Measurements from ENCODE around the gene HOXA10. TPM values are rescaled to one million over a fixed set of nuclear protein-coding genes. Genes with fewer than 3 reads are reported as not detected.

The HOXA10 gene
- total and polyA plus RNA-seq, 9 donors, result 0.25 to 2.8 (median 0.91) TPM; not detected in 1

GRCh38 chr7:27139334-27140125 lies 34.6 kb downstream of the HOXA10 start:
- Histone ChIP-seq H3K4me1 (ENCODE audit: insufficient read depth) (peaks cover 1% of the 10 kb centered on the region), H3K9me3 (no peaks in the 10 kb centered on the region), H3K4me3 (peak overlapping the region; percentile 24), H3K27ac (no peak overlapping the region), H3K36me3 (no peaks in the 10 kb centered on the region), H3K27me3 (no peaks in the 10 kb centered on the region)
- TF ChIP-seq CTCF (IDR thresholded peaks at IDR 0.05), result no peak
- no peak for TF ChIP-seq POLR2A (IDR thresholded peaks at IDR 0.05)
- no peak for TF ChIP-seq EP300 (IDR thresholded peaks at IDR 0.05)
- intact Hi-C loops (cut with DNase I), result loop anchor here in 3 of 4 donors (5.0 kb wide), 2 partner anchors 282 to 287 kb away; no protein-coding TSS in a partner anchor
- DNase-seq, result no peak
- WGBS, 3 donors, result 32 to 52% (median 36%) methylated on average over 51 to 53 of the region's 53 CpGs

- WGBS, 3 donors, result 65 to 87% (median 68%) methylated on average over 11 of the region's 11 CpGs
- no peak for DNase-seq
- Histone ChIP-seq H3K27ac (no peak overlapping the region), H3K4me1 (ENCODE audit: insufficient read depth) (peaks cover 1% of the 10 kb centered on the region), H3K36me3 (no peaks in the 10 kb centered on the region), H3K9me3 (no peaks in the 10 kb centered on the region), H3K4me3 (peak overlapping the region; percentile 24), H3K27me3 (no peaks in the 10 kb centered on the region)
- intact Hi-C loops (cut with DNase I), result no loop called here
- no peak for TF ChIP-seq POLR2A (IDR thresholded peaks at IDR 0.05)
- no peak for TF ChIP-seq EP300 (IDR thresholded peaks at IDR 0.05)
- TF ChIP-seq CTCF (IDR thresholded peaks at IDR 0.05), result no peak
Measured at GRCh38 chr7:27138985-27139333, 35.2 kb downstream of the HOXA10 start.

GRCh38 chr7:27138472-27138871 lies 35.6 kb downstream of the HOXA10 start:
- WGBS, 3 donors, result 95 to 97% (median 95%) methylated on average over 1 of the region's 1 CpG
- Histone ChIP-seq H3K36me3 (no peaks in the 10 kb centered on the region), H3K27ac (no peak overlapping the region), H3K4me3 (no peak overlapping the region), H3K27me3 (no peaks in the 10 kb centered on the region), H3K4me1 (ENCODE audit: insufficient read depth) (no peaks in the 10 kb centered on the region), H3K9me3 (no peaks in the 10 kb centered on the region)
- no peak for DNase-seq
- intact Hi-C loops (cut with DNase I), result no loop called here
- TF ChIP-seq EP300 (IDR thresholded peaks at IDR 0.05), result no peak

- Histone ChIP-seq H3K9me3 (no peaks in the 10 kb centered on the region), H3K4me1 (ENCODE audit: insufficient read depth) (no peaks in the 10 kb centered on the region), H3K27ac (no peak overlapping the region), H3K27me3 (no peaks in the 10 kb centered on the region), H3K4me3 (no peak overlapping the region), H3K36me3 (no peaks in the 10 kb centered on the region)
- DNase-seq, result no peak
- 82 to 89% (median 85%) methylated on average over 2 of the region's 2 CpGs for WGBS, 3 donors
- intact Hi-C loops (cut with DNase I), result no loop called here
- TF ChIP-seq EP300 (IDR thresholded peaks at IDR 0.05) (no peak), POLR2A (IDR thresholded peaks at IDR 0.05) (no peak), CTCF (IDR thresholded peaks at IDR 0.05) (no peak)
Measured at GRCh38 chr7:27137640-27138315, 36.3 kb downstream of the HOXA10 start.

- WGBS, 3 donors, result 33 to 48% (median 45%) methylated on average over 2 of the region's 2 CpGs
- H3K27ac ChIP-seq, result no peak overlapping the region
- no peak for DNase-seq
Measured at GRCh38 chr7:27134392-27134791, 39.7 kb downstream of the HOXA10 start.

More at GRCh38 chr7:27134392-27134791, 39.7 kb downstream of the HOXA10 start:
- TF ChIP-seq POLR2A (IDR thresholded peaks at IDR 0.05) (no peak), EP300 (IDR thresholded peaks at IDR 0.05) (no peak), CTCF (IDR thresholded peaks at IDR 0.05) (no peak)
- Histone ChIP-seq H3K27me3 (no peaks in the 10 kb centered on the region), H3K36me3 (no peaks in the 10 kb centered on the region), H3K4me3 (no peak overlapping the region), H3K4me1 (ENCODE audit: insufficient read depth) (peaks cover 6% of the 10 kb centered on the region), H3K9me3 (no peaks in the 10 kb centered on the region)
- intact Hi-C loops (cut with DNase I), result loop anchor here in 1 of 4 donors (5.0 kb wide), 1 partner anchor 277 kb away; no protein-coding TSS in a partner anchor
